RWPE2 (cell line): ENCODE measurements around the gene PTPRS.

Experiments
- ATAC-seq: fragments of 200-7000 bp; cut with Tn5 transposase; 3 replicates; pipeline ENCODE4 v1.9.1; 2021; ENCODE audit warnings: low read depth
- DNase-seq: peaks from one replicate; pipeline ENCODE4 v3.0.0-alpha.2; 2020; ENCODE audit warnings: low spot score
- H3K27ac ChIP-seq: fragments of 450-650 bp; 2 replicates; pipeline ENCODE4 v1.5.1; 2017; ENCODE audit warnings: mild to moderate bottlenecking; ENCODE audit not compliant: poor library complexity, severe bottlenecking
- H3K27me3 ChIP-seq: fragments of 250-450 bp; sonication (Bioruptor Pico); 2 replicates; pipeline ENCODE4 v1.5.1; 2021; ENCODE audit warnings: mild to moderate bottlenecking, moderate library complexity; ENCODE audit not compliant: insufficient read depth, poor library complexity, severe bottlenecking
- H3K36me3 ChIP-seq: fragments of 250-450 bp; sonication (Bioruptor Pico); 2 replicates; pipeline ENCODE4 v1.5.1; 2020; ENCODE audit warnings: low read depth, mild to moderate bottlenecking, moderate library complexity
- H3K4me1 ChIP-seq: fragments of 250-450 bp; sonication (Bioruptor Pico); 2 replicates; pipeline ENCODE4 v1.5.1; 2021; ENCODE audit warnings: mild to moderate bottlenecking, moderate library complexity; ENCODE audit not compliant: insufficient read depth, poor library complexity, severe bottlenecking
- H3K4me3 ChIP-seq: fragments of 250-450 bp; sonication (Bioruptor Pico); 2 replicates; pipeline ENCODE4 v1.5.1; 2021; ENCODE audit warnings: mild to moderate bottlenecking, moderate library complexity; ENCODE audit not compliant: severe bottlenecking
- H3K9me3 ChIP-seq: fragments of 250-450 bp; sonication (Bioruptor Pico); 2 replicates; pipeline ENCODE4 v1.5.1; 2021; ENCODE audit warnings: mild to moderate bottlenecking, moderate library complexity; ENCODE audit not compliant: severe bottlenecking
- CTCF ChIP-seq: fragments of 450-650 bp; IDR thresholded peaks from one replicate; pipeline ENCODE4 v1.5.1; 2017; ENCODE audit warnings: mild to moderate bottlenecking, moderate library complexity; ENCODE audit not compliant: poor library complexity, severe bottlenecking

Gene PTPRS

DNA sequence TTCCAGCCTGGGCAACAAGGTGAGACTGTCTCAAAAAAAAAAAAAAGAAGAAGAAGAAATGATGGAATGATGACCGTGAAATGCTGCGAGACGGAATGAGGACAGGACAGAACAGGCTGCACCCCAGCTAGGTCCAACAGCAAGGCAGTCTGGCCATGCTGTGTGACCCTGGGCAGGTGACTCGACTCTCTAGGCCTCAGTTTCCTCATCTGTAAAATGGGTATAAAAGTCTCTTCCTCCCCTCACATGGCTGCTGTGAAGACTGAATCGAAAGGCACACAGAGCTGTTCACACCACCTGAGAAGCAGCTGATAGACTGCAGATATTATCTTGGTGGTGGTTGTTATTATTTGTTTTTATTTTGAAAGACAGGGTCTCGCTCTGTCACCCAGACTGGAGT is 22.3 kb downstream of the PTPRS start:
- DNase-seq (no peak), ATAC-seq (no peak)
- Histone ChIP-seq H3K4me3 (no peak overlapping the region), H3K27ac (no peak overlapping the region), H3K36me3 (no peaks in the 10 kb centered on the region), H3K9me3 (no peaks in the 10 kb centered on the region), H3K4me1 (no peaks in the 10 kb centered on the region), H3K27me3 (no peaks in the 10 kb centered on the region)
- TF ChIP-seq CTCF, result no peak

- no peaks in the 10 kb centered on the region for H3K36me3 ChIP-seq
- ATAC-seq (no peak), DNase-seq (no peak)
- TF ChIP-seq CTCF, result no peak
- H3K27me3 ChIP-seq, result no peaks in the 10 kb centered on the region
- no peak overlapping the region for H3K27ac ChIP-seq
- no peak overlapping the region for H3K4me3 ChIP-seq
- H3K9me3 ChIP-seq, result no peaks in the 10 kb centered on the region
- H3K4me1 ChIP-seq, result no peaks in the 10 kb centered on the region
These were observed 23.3 kb downstream of the PTPRS start for GRCh38 chr19:5317321-5317720.

DNA sequence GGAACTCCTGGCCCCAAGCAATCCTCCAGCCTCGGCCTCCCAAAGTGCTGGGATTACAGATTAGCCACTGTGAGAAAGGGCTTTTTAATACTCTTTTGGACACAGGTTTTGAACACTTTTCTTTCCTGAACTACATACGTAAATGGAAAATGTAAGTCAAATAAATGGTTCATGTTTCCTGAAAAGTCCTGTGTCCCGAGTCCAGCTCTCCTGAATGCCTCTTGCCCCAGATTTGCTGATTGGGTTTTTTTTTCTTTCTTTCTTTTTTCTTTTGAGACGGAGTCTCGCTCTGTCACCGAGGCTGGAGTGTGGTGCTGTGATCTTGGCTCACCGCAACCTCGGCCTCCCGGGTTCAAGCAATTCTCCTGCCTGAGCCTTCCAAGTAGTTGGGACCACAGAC is 24.5 kb downstream of the PTPRS start:
- no peaks in the 10 kb centered on the region for H3K36me3 ChIP-seq
- H3K4me1 ChIP-seq, result no peaks in the 10 kb centered on the region
- H3K27ac ChIP-seq, result no peak overlapping the region
- H3K4me3 ChIP-seq, result no peak overlapping the region
- H3K27me3 ChIP-seq, result no peaks in the 10 kb centered on the region
- DNase-seq (no peak), ATAC-seq (no peak)
- no peak for TF ChIP-seq CTCF
- H3K9me3 ChIP-seq, result no peaks in the 10 kb centered on the region

DNA sequence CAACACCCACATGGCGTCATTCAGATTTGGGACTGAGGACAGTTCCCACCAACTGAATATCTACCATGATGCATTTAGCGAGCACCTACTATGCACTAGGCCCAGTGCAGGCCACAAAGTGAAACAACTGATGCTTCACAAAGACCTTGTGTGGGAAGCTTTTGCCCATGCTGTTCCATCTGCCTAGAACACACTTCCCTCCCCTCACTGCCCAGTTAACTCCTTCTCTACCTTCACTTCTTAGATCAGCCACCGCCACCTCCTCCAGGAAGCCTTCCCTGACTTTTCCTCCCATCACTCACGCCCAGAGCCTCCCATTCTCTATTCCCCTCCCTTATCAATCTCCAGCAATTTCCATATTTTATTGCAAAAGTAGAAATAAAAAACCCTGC is 25.7 kb downstream of the PTPRS start:
- Histone ChIP-seq H3K36me3 (no peaks in the 10 kb centered on the region), H3K4me1 (no peaks in the 10 kb centered on the region), H3K9me3 (no peaks in the 10 kb centered on the region), H3K4me3 (no peak overlapping the region), H3K27ac (no peak overlapping the region), H3K27me3 (no peaks in the 10 kb centered on the region)
- TF ChIP-seq CTCF, result no peak
- ATAC-seq (no peak), DNase-seq (no peak)

- DNase-seq, result no peak
- Histone ChIP-seq H3K27me3 (no peaks in the 10 kb centered on the region), H3K36me3 (no peaks in the 10 kb centered on the region), H3K27ac (no peak overlapping the region), H3K4me1 (no peaks in the 10 kb centered on the region), H3K4me3 (no peak overlapping the region), H3K9me3 (no peaks in the 10 kb centered on the region)
- TF ChIP-seq CTCF, result no peak
- no peak for ATAC-seq
These were observed 26.4 kb downstream of the PTPRS start for GRCh38 chr19:5314012-5314906.
